GM19397 (cell line): ENCODE measurements around the gene ZNF581.

ENCODE experiments used
- ATAC-seq: cut with Tn5 transposase; IDR thresholded peaks from one replicate; pipeline ENCODE4 v1.9.1; 2021; ENCODE audit warnings: mild to moderate bottlenecking, moderate library complexity; ENCODE audit not compliant: unreplicated experiment

The ZNF581 gene

GRCh38 chr19:55691561-55692481, 48.4 kb downstream of the ZNF581 start:
- no peak for ATAC-seq

DNA sequence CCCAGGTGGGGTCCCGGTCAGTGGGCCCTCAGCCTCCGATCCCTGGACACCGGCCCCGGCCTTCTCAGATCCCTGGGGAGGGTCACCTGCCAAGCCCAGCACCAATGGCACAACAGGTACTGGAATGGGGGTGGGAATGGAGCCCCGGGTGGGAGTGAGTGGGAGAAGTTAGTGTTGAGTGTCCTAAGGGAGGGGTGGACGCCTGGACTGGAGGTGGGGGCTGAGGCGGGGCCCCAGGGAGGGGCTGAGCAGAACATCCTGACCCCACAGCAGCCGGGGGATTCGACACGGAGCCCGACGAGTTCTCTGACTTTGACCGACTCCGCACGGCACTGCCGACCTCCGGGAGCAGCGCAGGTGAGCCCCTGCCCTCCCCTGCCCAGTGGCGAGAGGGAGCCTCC, 49.2 kb downstream of the ZNF581 start:
- ATAC-seq, result no peak

DNA sequence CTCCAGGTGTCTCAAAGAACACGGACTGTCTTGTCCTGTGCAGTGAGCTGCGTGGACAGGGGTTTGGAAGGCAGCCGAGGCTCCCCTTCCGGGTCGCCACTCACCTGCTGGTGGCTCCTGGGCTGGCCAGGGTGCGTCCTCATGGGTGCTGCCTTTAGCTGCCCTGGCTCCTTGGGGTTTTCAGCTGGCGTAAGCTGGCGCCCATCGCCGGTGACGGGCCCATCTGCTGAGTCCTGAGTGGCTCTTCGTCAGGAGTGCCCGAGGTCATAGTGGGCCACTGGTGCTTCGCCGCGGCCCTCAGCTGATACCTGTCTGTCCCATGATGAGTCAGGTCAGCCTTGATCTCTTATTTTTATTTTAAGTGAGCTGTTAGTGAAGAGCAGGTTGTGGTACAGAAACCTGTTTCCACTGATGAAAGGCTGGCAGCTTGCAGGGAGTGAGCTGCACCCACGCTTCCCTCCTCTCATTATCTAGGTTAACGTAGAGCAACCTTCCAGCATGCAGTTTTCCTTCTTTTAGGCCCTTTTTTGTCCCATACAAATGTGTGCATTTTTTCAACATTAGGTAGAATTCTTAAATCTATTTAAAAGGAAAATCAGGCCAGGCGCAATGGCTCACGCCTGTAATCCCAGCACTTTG, 50.0 kb downstream of the ZNF581 start:
- no peak for ATAC-seq

DNA sequence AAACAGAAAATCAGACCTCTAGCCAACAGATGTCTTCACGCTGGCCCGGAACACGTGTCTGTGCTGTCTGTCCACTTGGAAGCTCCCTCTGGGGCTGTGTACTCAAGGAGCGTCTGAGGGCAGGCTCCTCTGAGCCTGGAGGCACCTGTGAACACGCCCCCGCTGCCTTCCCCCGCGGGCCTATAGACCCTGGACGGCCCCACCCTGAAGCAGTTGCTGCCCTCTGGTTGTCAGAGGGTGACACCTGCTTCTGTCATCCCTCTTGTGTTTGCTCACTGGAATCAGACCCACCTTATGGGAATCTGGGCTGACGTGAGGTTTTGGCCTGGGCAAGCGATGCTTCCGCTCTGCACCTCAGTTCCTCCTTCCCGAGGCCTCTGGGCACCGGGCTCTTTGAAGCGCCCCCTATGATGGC, 50.8 kb downstream of the ZNF581 start:
- no peak for ATAC-seq

DNA sequence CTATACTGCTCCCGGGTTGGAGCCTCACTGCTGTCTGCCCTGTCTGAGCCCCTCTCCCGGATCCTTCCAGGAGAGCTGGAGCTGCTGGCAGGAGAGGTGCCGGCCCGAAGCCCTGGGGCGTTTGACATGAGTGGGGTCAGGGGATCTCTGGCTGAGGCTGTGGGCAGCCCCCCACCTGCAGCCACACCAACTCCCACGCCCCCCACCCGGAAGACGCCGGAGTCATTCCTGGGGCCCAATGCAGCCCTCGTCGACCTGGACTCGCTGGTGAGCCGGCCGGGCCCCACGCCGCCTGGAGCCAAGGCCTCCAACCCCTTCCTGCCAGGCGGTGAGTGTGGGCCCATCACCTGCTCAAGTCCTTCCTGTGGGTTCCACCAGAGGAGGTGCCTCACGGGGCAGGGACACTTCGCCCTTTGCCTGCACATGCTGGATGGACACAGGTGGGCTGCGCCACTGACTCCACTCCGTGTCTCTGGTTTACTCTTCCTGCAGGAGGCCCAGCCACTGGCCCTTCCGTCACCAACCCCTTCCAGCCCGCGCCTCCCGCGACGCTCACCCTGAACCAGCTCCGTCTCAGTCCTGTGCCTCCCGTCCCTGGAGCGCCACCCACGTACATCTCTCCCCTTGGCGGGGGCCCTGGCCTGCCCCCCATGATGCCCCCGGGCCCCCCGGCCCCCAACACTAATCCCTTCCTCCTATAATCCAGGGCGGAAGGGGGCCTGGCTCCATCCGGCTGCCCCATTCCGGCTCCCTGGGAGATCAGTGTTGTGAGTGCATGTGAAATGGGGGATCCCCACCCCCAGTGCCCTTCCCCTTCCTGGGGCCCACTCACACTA, 51.4 kb downstream of the ZNF581 start:
- no peak for ATAC-seq
